HG02763 (cell line): ENCODE data around the gene NRN1L.
A peak's percentile ranks its signal among the peaks of the same experiment; 100 is the strongest.

Experiments
- ATAC-seq: cut with Tn5 transposase; IDR thresholded peaks from one replicate; pipeline ENCODE4 v1.9.1; 2021; ENCODE audit warnings: mild to moderate bottlenecking, moderate library complexity; ENCODE audit not compliant: unreplicated experiment

Gene NRN1L

GRCh38 chr16:67934306-67935100, 49.8 kb downstream of the NRN1L start:
- no peak for ATAC-seq

GRCh38 chr16:67935101-67935401, 50.4 kb downstream of the NRN1L start:
- ATAC-seq: no peak

- peak; percentile 88 for ATAC-seq
These were observed 50.9 kb downstream of the NRN1L start for GRCh38 chr16:67935402-67936123.
